Body of pancreas (tissue), 4 donors: ENCODE data around the gene NMRK2. TPM values are rescaled to one million over a fixed set of nuclear protein-coding genes. Genes with fewer than 3 reads are reported as not detected.
"Not testable (repeated sequence)": the region's sequence is repeated elsewhere in the genome, so short reads cannot be mapped to it uniquely, and the experiment has no call there.

Experiments
- ATAC-seq: fragments of 150-250 bp; one replicate; pipeline ENCODE4 v1.9.1; 2016
- DNase-seq, 4 donors: peaks; one replicate each; pipeline ENCODE4 v3.0.0-alpha.2; 2019
- H3K27ac ChIP-seq, 4 donors: fragments of 200-600 bp; sonication (generic); 1 replicate in 3 of 4; 2 replicates in 1 of 4; pipeline versions ENCODE4 v1.5.1 to v1.6.1; 2016 to 2019; ENCODE audit warnings: mild to moderate bottlenecking in 1 of 4, mixed read lengths in 1 of 4, moderate library complexity in 1 of 4
- H3K27me3 ChIP-seq, 2 donors: fragments of 200-600 bp; sonication (generic); one replicate each; pipeline ENCODE4 v1.6.0; 2016; ENCODE audit warnings: mild to moderate bottlenecking in 1 of 2
- H3K36me3 ChIP-seq, 2 donors: fragments of 200-600 bp; sonication (generic); replicated peaks in 1 of 2; 2 replicates each; pipeline ENCODE4 v1.5.1; 2016; ENCODE audit warnings: low read depth in 2 of 2; ENCODE audit not compliant: insufficient read depth in 1 of 2
- H3K4me1 ChIP-seq: fragments of 200-600 bp; sonication (generic); one replicate; pipeline ENCODE4 v1.6.0; 2016
- H3K4me3 ChIP-seq, 2 donors: fragments of 200-600 bp; sonication (generic); 1 replicate in 1 of 2; 2 replicates in 1 of 2; pipeline ENCODE4 v1.5.1; 2016 to 2019
- H3K9me3 ChIP-seq, 3 donors: fragments of 200-600 bp; sonication (generic); 1 replicate in 2 of 3; 2 replicates in 1 of 3; pipeline ENCODE4 v1.5.1; 2016
- POLR2A ChIP-seq, 3 donors: fragments of 450-650 bp; IDR thresholded peaks; one replicate each; pipeline ENCODE4 v1.6.1; 2016; ENCODE audit warnings: antibody characterized with exemption in 3 of 3, mild to moderate bottlenecking in 2 of 3
- WGBS, 2 donors: methylation state at CpG; one replicate each; pipeline ENCODE4 v1.1.5; 2017; 5-methylcytosine and 5-hydroxymethylcytosine counted together
- intact Hi-C: fragments of 100-400 bp; cut with DNase I; formaldehyde crosslinking; loops from one replicate; pipeline ENCODE4 v1.15.1; 2023
- total RNA-seq, 2 donors: library from RNA; depleted of rRNA; stranded (reverse); fragments of >200 nt; gene quantifications; one replicate each; pipeline ENCODE4 v1.1.0, GENCODE V29; 2016
- TF ChIP-seq, protein P1 (sequence below), 7 experiments: fragments of 450-650 bp in 4 of 7; fragments of 200-600 bp in 3 of 7; sonication (generic) in 3 of 7; IDR thresholded peaks; one replicate each; pipeline ENCODE4 v1.5.1; 2016 to 2019; ENCODE audit warnings: antibody characterized with exemption in 7 of 7

NMRK2 gene
- total RNA-seq, 2 donors from 2014 or later = not detected

DNA sequence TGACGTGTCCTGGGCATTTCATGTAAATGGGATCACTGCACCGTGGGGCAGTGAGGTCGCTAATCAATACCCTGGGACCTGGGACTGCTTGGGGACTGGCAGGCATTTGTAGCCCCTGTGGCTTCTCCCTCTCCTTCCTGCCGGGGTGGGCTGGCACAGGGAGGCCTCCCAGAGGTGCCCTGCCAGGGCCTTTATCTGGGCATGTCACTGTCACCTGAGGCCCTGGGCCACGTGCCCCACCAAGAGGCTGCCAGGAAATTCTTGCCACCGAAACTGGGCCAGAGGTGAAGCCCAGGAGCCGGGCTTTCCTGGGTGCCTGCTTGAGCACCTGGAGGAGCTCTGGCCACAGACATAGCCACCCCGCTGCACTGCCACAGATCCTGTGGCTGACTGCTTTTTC, 1.8 kb upstream of the NMRK2 start:
- ATAC-seq (peak; percentile 81), DNase-seq (peak; percentile 48 to 75 (median 56))
- no peak overlapping the region for H3K4me3 ChIP-seq
- H3K27me3 ChIP-seq = no peaks in the 10 kb centered on the region
- H3K9me3 ChIP-seq = no peaks in the 10 kb centered on the region
- H3K36me3 ChIP-seq = no peaks in the 10 kb centered on the region
- H3K4me1 ChIP-seq = peaks cover 12% of the 10 kb centered on the region
- TF ChIP-seq, protein P1, sequence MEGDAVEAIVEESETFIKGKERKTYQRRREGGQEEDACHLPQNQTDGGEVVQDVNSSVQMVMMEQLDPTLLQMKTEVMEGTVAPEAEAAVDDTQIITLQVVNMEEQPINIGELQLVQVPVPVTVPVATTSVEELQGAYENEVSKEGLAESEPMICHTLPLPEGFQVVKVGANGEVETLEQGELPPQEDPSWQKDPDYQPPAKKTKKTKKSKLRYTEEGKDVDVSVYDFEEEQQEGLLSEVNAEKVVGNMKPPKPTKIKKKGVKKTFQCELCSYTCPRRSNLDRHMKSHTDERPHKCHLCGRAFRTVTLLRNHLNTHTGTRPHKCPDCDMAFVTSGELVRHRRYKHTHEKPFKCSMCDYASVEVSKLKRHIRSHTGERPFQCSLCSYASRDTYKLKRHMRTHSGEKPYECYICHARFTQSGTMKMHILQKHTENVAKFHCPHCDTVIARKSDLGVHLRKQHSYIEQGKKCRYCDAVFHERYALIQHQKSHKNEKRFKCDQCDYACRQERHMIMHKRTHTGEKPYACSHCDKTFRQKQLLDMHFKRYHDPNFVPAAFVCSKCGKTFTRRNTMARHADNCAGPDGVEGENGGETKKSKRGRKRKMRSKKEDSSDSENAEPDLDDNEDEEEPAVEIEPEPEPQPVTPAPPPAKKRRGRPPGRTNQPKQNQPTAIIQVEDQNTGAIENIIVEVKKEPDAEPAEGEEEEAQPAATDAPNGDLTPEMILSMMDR (IDR thresholded peaks at IDR 0.05) = no peak
- no peak for TF ChIP-seq POLR2A (IDR thresholded peaks at IDR 0.05)
- 32 to 100% methylated on average over 1 to 8 of the region's 8 CpGs for WGBS, 2 donors
- intact Hi-C loops = no loop called here
- no peak overlapping the region for H3K27ac ChIP-seq

DNA sequence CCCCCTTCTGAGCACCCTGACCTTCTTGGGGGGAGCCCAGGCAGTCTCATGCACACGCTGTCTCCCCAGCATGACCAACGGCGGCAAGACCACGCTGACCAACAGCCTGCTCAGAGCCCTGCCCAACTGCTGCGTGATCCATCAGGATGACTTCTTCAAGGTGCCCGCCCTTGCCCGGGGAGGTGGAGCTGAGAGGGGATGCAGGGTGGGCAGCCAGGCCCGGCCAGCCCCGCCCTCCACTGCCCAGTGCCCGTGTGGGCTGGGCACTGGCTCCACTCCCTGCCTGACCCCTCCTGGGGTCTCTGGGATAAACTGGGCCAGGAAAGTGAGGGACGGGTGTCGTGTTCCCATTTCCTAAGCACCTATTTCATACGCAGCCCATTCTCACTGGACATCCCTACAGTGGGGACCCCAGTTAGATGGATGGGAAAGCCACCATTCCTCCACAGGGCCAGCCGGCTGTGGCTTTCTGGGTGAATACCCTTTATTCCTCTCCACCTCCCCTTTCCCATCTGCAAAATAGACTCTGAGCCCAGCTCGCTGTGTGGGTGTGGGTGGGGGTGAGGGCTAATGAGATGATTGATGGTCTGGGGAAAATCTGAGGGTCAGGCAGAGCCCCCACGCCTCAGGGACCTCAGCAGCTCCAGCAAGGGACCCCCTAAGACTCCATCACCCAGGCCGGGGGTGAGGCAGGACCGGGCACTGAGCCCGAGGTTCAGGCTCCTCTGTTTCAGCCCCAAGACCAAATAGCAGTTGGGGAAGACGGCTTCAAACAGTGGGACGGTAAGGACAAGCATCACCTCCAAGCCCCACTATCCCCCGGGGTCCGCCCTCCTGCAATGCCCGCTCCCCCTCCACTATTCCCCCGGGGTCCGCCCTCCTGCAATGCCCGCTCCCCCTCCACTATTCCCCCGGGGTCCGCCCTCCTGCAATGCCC, 3.9 kb downstream of the NMRK2 start:
- H3K27me3 ChIP-seq = no peaks in the 10 kb centered on the region
- peaks cover 5% of the 10 kb centered on the region for H3K4me1 ChIP-seq
- intact Hi-C loops = no loop called here
- H3K27ac ChIP-seq = no peak overlapping the region
- TF ChIP-seq, protein P1 (IDR thresholded peaks at IDR 0.05) = no peak
- TF ChIP-seq POLR2A (IDR thresholded peaks at IDR 0.05) = no peak
- no peaks in the 10 kb centered on the region for H3K36me3 ChIP-seq
- ATAC-seq (no peak), DNase-seq (no peak)
- H3K4me3 ChIP-seq = no peak overlapping the region
- WGBS, 2 donors = 77 to 78% methylated on average over 24 to 27 of the region's 29 CpGs
- no peaks in the 10 kb centered on the region for H3K9me3 ChIP-seq

DNA sequence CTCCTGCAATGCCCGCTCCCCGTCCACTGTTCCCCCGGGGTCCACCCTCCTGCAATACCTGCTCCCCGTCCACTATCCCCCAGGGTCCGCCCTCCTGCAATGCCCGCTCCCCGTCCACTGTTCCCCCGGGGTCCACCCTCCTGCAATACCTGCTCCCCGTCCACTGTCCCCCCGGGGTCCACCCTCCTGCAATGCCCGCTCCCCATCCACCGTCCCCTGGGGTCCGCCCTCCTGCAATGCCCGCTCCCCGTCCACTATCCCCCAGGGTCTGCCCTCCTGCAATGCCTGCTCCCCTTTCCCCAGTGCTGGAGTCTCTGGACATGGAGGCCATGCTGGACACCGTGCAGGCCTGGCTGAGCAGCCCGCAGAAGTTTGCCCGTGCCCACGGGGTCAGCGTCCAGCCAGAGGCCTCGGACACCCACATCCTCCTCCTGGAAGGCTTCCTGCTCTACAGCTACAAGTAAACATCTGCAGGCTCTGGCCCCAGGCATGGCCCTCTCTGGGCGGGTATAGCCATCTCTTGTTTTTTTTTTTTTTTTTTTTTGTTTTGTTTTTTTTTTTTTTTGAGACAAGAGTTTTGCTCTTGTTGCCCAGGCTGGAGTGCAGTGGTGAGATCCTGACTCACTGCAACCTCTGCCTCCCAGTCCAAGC, 5.6 kb downstream of the NMRK2 start:
- DNase-seq, H3K27me3 ChIP-seq, intact Hi-C loops, ATAC-seq, H3K36me3 ChIP-seq, H3K27ac ChIP-seq, H3K9me3 ChIP-seq, H3K4me1 ChIP-seq, H3K4me3 ChIP-seq: not testable (repeated sequence)
- WGBS, 2 donors = 83 to 84% methylated on average over 21 to 22 of the region's 22 CpGs

DNA sequence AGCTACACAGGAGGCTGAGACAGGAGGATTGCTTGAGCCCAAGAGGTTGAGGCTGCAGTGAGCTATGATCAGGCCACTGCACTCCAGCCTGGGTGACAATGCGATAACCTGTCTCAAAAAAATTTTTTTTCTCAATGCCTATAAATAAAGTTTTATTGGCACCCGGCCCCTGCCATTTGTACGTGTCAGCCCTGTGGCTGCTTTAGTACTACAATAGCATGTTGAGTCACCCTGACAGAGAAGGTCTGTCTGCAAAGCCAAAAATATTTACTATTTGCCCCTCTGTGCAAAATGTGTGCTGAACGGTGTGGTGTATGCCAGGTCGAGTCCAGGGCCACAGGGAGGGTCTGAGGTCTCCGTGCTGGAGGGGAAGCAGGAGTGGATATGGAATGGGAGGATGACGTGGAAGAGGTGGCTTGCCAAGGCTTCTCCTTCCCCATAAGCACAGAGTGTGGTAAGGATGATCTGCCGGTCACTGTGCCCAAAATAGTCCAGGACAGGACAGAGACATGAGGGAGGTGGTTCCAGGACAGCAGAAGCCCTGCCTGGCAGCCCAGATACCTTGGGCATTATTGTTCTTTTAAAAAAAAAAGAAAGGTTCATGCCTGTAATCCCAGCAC, 10.0 kb downstream of the NMRK2 start:
- WGBS, 2 donors = 83 to 94% methylated on average over 8 of the region's 8 CpGs
- Histone ChIP-seq H3K4me3 (no peak overlapping the region), H3K27ac (no peak overlapping the region), H3K36me3 (no peaks in the 10 kb centered on the region), H3K9me3 (no peaks in the 10 kb centered on the region), H3K27me3 (no peaks in the 10 kb centered on the region), H3K4me1 (no peaks in the 10 kb centered on the region)
- intact Hi-C loops = no loop called here
- no peak for DNase-seq
- no peak for ATAC-seq
- TF ChIP-seq, protein P1 (IDR thresholded peaks at IDR 0.05) = no peak
- TF ChIP-seq POLR2A (IDR thresholded peaks at IDR 0.05) = no peak
